Smooth muscle cell of the brain vasculature (primary cell): ENCODE measurements around the gene CDYL.

Experiments used
- DNase-seq: peaks from one replicate; pipeline ENCODE4 v3.0.0-alpha.2; 2012; ENCODE audit warnings: low read depth, low spot score

Gene CDYL

DNA sequence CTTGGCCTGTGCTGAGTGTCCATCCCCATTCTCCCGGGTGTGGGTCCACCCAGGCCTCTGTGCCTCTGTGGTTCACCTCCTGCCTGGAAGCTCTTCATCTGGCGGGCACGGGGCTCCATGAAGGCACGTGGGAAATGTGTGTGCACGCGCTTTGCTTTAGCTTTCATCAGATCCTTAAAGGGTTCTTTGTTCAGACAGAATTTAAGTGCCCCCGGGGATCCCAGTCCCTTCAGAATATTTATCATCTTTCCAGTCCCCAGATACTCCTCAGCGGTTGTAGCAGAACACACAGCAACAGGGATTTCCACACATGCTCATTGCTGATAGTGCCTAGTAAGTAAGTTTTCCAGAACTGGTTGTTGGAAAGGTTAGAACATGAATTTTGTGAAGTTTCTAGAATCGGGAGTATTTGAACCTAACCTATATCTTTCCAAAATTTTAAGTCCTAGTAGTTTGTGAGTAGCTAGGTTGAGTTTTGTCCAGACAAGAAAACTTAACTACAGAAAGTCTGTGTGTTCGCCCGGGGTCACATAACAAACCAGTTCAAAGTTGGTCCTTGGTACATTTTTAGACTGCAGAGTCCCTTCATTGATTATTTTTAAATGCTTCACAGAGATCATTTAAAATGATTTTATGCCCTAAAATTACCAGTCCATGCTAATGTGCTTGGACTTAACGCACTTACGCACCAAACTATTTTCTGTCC lies 159.9 kb downstream of the CDYL start:
- DNase-seq = no peak

DNA sequence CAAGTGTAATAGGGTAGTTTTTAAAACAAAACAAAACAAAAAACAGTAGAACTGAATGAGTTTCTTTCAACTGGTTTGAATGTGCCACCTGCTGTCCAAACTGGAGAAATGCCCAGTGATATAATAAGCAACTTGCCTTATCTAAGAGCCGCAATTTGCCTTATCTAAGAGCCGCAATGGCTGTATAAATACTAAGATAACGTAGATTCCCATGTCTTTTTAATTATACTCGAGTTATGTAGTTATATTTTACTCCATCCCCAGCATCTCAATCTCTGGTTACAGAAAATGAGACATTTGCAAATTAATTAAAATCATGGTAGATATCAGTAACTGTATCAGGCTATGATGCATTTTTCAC lies 160.5 kb downstream of the CDYL start:
- peak; percentile 31 for DNase-seq

DNA sequence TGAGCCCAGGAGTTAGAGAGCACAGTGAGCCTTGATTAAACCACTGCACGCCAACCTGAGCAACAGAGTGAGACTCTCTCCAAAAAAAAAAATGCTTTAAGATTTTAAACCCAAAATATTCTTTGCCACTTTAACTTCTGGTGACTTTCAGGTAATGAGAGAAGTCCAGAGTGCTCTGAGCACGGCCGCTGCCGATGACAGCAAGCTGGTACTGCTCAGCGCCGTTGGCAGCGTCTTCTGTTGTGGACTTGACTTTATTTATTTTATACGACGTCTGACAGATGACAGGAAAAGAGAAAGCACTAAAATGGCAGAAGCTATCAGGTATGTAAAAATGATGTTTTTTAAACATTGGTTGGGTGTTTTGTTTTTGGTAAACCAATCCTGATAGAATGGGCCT lies 161.2 kb downstream of the CDYL start:
- no peak for DNase-seq

DNA sequence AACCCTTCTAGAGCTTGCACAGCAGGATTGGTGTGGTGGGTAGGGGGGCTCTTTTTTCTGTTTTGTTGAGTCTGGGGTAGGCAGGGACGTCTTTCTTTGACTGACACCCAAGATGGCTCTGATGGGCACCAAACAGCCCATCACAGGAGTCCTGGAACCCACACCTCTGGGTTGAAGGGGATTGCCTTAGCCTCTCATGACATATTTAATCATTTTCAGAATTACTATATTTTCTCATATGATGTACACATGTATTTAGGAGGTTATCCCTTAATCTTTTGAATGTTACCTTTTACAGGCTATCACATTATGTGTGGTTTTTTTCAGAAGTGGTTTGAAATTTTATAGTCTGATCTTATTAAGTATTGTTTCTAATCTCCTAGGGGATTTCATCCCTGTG lies 163.0 kb downstream of the CDYL start:
- no peak for DNase-seq

DNA sequence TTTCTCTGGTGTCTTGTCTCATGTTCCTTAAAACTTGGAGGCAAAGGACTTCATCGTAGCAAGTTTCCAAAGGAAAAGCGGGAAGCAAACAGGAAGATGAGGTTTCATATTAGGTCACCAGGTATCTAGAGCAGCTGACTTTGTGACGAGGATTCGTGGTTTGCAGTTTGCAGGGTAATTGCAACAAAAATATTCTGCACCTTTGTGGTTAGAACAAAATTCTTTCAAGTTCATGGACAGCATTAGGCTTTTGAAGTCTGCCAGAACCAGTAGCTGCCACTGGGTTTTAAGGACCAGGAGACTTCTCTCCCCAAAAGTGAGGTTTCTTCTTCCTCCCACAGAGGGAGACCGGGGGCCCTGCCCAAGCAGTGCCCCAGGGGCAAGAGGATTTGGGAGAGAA lies 164.2 kb downstream of the CDYL start:
- no peak for DNase-seq

DNA sequence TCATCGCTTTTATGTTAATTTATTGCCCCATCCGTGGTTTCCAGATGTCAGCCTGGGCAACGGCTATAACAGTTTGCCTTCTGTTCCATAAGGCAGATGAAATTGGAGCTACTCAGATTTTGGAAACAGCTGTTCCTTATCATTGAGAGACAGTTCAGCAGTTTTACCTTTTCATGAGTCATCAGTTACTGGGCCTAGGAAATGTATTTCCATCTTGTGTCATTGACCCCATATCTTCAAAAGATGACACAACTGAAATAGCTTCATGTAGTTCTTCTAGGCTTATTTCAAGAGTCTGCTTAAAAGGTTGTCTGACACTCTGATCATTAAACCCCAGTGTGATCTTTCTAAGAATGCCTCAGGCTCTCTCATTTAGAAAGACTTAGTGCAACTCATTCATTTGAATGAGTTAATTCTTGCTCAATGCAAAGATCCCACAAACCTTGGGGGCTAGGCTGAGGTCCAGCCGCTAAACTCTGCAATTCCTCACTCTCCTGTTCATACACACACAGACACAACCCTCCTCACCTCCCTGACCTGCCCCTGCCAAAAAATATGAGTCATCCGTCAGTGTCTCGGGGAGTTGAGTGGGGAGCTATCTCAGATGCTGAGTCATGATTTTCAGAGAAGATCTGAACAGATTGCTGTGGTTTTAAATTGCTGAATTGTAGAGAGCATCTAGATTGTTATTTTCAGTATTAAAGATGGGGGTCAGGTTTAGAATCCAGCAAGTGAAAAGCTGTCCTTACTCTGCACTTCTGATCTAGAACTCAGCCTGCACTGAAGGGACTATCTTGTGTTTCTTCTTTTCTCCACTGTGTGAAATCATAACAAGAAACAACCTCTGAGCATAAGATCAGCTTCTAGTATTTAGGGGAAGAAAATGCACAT lies 165.8 kb downstream of the CDYL start:
- peak; percentile 53 for DNase-seq

DNA sequence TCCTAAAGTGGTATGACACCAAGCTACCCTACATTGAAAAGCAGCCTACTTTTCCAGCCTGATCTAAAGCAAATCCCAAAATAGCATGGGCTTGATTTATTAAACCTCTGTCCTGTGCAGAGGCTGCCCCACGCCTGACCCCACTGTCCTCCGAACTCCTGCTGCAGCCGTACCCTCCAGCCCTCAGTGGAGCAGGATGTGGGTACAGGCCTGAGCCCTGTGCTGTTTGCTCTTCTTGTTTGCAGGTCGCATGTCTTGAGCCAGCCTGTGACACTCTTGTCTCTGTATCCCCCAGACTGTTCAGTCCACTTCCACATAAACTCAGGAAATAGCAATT lies 166.4 kb downstream of the CDYL start:
- DNase-seq = no peak

DNA sequence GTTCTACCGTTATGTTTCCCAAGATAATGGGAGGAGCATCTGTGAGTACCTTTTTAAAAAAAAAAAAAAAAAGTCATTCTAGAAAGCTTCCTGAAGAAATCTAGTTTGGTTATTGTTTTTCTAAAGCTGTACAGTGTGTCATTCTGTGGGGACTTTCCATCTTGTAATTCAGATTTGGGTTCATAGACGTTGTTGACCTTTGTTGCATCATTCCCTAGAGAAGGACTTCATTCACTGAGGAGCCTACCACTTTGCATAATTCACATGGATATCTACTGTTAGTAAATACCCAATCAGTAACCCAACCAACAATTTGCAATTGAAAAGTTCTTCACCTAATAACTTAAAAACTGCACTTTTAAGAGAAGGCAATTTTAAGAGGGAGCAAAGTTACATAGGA lies 167.5 kb downstream of the CDYL start:
- DNase-seq = no peak

DNA sequence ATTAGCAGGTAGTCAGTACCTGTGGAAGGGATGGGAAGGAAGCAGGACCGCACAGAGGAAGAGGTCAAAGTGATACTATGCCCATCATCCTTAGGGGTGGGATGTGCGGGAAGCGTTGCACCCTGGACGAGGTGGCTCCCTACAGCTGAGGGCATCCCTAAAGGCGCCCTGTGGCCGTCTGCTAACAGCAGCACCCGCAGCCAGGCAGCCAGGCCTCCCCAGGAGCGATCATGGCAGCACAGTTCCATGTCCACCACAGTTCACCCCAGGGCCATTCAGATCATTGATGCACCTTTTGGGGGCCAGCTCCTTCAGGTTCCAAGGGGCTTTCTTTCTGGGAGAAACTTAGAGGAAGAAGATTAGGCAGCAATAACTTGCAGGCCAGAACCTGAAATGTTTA lies 168.1 kb downstream of the CDYL start:
- DNase-seq = no peak

DNA sequence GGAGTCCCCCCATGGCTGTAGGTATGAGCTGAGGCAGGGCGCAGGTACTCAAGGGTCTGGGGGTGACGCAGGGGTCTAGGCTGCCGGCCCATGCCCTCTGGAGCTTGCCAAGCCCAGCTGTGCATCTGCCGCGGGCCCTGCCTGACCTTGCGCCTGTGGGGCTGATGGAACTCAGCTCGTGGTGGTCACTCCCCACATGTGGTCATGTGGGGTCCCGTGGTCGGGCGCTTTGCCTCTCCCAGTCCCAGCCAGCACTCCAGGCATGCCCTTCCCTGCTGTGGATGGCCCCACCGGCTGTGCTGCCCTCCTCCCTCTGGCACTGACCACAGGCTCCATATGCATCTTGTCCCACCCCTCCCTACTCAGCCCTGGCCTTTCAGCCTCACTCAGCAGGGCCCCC lies 170.3 kb downstream of the CDYL start:
- no peak for DNase-seq

DNA sequence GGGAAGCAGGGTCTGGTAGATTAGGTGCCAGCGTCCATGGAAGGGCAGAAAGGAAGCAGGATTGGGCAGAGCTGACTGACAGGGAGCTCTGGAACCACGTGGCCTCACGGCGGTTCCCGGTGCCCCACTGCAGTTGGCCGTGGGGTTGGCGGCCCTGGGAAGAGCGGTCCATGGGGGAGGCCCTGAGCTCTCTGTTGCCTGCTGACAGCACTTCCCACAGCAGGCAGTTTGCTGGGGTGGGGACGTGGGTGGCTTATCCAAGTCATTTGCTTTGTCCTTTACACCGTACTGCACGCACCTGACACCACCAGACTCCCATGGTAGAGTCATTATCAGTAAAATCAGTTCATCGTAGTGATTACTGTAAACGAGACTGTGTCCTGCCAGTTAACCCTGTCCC lies 171.5 kb downstream of the CDYL start:
- DNase-seq = no peak

DNA sequence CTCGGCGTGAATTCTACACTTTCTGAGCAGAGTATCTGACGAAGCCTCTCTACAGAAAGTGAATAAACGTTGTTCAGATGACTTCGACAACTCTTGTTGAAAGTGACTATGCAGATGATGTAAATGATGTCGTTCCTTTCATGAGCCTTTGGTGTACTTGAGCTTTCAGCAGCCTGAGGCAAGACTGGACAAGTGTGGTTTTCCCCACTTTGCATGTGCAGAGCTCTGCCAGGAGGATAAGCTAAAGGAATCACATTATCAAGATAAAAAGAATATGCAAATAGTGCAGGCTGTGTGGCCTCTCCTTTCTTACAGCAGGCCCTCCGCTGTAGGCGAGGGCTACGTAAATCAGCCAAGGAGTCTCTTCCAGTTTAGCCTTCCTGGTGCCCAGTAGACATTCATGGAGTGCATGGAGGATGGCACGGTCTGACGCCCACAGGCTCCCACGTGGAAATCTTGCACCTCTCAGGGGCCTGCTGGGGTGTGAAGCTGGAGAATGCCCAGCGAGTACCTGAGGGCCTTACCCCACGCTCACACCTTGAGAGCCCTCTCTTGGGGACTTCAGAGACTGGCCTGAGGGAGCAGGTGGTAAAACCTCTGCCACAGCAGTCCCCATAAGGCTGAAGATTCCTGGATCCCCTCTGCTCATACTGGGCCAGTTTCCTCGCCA lies 172.7 kb downstream of the CDYL start:
- DNase-seq = no peak

DNA sequence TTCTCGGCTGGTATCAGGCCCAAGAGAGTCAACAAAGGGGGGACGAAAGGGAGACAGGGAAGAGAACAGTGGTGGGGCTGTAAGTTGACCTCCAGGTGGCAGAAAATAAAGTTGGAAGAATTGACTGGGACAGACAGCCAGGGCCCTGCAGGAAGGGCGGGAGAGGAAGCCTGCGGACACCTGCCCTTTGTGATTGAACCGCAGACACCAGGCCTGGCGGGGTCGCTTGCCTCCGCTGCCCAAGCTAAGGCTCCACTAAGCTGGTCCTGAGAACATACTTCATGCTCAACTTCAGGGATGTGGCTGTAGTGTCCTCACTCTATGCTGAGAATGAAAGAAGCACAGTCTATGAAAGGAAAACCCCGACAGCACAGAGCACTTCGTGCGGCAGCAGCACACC lies 173.9 kb downstream of the CDYL start:
- no peak for DNase-seq

DNA sequence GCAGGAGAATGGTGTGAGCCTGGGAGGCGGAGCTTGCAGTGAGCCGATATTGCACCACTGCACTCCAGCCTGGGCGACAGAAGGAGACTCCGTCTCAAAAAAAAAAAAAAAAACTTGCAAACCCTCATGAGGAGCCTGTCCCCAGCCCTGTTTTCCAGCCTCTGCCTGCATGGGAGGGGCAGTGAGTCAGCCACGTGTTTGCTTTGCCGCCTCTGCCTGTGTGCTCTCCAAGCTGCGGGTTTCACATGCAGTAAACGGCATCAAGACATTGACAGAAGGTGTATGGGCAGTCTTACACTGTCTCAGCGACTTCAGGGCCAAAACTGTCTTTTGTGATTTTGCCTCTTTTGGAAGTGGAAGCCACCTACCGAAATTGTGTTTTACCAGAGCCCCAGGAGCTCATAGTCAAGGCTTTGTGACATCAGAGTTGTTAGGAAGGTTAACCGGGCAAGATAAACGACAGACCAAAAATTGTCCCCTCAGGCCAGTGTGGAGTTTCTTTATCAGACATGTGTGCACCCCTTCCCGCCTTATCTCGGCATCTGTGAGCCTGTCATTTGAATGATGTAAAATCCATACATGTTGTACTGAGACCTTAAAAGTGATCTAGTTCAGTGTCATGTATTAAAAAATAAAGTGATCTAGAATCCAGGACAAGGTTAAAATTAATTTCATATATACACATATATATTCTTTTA lies 174.8 kb downstream of the CDYL start:
- no peak for DNase-seq

DNA sequence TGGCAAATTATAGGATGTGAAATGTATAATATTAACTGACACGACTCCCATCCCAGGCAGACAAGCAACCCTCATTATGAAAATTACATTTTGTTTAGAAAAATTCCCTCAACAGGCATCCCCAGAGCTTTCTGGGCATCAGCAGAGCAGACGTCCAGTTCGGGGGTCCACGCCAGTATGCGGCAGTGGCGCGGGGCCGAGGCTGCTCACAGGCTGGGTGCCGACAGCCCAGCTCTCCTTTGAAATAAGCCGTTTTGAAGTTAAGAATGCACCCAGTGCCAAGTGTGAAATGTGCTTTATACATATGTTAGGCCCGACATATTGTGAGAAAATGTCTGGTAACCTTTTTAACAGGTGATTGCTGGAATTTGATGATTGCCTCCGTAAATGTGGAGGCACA lies 177.2 kb downstream of the CDYL start:
- DNase-seq = no peak

DNA sequence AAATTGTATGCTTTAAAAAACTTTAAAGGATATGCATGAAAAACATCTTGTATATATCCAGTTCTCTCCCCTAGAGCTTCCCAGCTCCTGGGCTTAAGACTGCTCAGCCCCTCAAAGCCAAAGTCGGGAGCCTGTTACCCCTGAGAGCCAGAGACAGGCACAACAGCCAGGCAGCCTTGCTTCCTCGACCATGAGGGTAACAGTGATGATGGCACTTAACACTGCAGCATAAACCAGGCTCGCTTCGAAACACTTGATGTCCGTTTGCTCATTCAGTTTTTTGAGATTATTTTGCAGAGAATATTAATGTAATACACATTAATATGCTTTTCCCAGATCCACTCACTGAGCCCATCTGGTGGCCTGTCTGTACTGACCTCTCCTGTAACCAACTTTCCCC lies 180.4 kb downstream of the CDYL start:
- DNase-seq = no peak

DNA sequence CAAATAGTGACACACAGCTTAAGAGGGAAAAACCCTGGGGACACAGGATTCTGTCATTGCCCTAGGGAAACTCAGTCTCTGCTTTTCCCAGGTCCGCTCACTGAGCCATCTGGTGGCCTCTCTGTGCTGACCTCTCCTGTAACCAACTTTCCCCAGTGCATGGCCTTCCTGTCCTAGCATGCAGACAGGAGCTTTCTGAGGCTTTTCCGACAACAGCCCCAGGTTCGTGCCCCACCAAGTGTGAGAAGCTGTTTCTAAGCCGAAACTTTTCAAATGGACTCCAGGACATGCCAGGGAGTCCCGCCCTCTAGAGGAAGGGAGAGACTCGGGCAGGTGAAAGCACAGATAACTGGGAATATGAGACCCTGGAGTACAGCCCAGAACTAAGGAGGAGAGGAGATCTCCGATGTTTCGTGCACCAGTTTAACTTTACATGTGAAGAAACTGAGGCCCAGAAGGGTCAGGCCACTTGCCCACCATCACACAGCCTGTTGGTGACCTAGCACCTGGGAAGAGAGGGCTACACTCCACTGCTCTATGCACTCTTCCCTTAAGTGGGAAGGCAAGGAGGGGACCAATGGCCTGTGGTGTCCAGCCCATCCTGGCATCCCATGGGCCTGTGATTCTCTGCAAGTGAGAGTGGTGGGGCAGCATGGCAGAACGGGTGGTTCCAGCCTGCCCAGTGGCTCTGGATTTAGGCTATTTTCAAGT lies 181.5 kb downstream of the CDYL start:
- no peak for DNase-seq

DNA sequence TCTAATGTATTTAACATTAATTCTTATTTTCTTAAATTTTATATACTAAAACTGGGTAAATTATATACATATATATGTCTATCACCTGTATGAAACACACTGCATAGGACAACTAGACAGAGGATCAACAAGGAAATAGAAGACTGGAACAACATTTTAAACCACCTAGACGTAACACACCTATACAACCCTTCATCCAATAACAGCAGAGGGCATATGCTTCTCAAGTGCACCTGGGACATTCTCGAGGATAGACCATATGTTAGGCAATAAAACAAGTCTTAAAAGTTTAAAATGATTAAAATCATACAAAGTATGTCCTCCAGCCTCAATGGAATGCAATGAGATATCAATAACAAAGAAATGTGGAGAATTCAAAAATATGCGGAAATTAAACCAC lies 182.4 kb downstream of the CDYL start:
- no peak for DNase-seq

DNA sequence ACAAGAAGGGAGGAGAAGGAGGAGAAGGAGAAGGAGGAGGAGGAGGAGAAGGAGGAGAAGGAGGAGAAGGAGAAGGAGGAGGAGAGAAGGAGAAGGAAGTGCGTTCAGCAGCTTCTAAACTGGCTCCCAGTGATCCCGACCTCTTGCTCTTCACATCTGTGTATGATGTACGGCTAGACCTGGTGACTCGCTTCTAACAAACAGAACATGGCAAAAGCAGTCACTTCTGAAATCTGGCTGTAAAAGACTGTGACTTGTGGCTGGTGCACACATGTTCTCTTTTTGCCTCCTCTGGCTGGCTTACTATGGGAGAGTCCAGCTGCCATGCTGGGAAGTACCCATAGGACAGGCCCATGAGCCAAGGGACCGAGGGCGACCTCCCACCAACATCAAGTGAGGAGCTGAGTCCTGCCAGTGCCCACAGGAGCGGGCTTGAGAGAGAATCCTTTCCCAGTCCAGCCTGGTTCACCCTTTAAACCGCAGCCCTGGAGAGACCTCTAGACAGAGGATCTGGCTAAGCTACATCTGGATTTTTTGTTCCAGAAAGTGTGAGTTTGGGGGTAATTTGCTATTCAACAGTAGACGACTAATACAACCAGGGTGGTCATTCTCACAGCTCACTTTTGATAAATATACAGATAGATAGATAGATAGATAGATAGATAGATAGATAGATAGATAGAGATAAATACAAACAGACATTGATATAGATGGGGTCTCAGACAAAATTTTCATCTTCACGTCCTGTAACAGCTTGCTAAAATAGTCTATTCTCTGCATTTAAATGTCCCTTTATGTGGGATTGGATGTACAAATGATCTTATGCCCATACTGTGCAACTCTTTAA lies 185.3 kb downstream of the CDYL start:
- DNase-seq = no peak

DNA sequence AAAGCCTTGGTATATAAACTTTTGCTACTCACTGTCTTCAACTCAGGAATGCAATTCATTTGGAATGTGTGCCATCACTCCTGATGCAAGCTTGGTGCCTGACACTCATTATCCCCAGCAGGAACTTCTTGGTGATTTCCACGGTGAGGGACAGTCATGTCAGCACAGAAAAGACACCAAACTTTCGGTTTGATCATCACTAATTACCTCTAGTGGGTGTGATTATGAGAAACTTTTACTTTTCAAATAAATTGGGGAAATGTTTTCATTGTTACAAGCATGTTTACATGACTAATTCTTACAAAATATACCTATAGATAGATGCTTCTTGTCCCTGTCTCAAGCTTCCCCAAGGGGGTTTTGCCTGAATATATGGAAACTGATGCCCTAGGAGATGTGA lies 186.7 kb downstream of the CDYL start:
- DNase-seq = no peak
